ENCODE measurements around the gene HMCN2.

HMCN2 gene

GRCh38 chr9:130394320-130394719 is 128.8 kb downstream of the HMCN2 start:
- TF ChIP-seq CTCF (IDR thresholded peaks at IDR 0.05; ENCODE audit: extremely low read depth, insufficient read depth, missing control alignments), result no peak
- no peak for DNase-seq (ENCODE audit: low spot score)
- in situ Hi-C loops (cut with MboI; ENCODE audit: low pct_unique_long_range_greater_than_20kb, low sequenced_read_pairs, unreplicated experiment), result no loop called here

- in situ Hi-C loops (cut with MboI; ENCODE audit: low pct_unique_long_range_greater_than_20kb, low sequenced_read_pairs, unreplicated experiment), result no loop called here
- no peak for TF ChIP-seq CTCF (IDR thresholded peaks at IDR 0.05; ENCODE audit: extremely low read depth, insufficient read depth, missing control alignments)
- DNase-seq (ENCODE audit: low spot score), result no peak
Observed at GRCh38 chr9:130394814-130395470, 129.4 kb downstream of the HMCN2 start.

GRCh38 chr9:130395810-130396435 is 130.4 kb downstream of the HMCN2 start:
- in situ Hi-C loops (cut with MboI; ENCODE audit: low pct_unique_long_range_greater_than_20kb, low sequenced_read_pairs, unreplicated experiment), result no loop called here
- TF ChIP-seq CTCF (IDR thresholded peaks at IDR 0.05; ENCODE audit: extremely low read depth, insufficient read depth, missing control alignments), result no peak
- DNase-seq (ENCODE audit: low spot score), result no peak

GRCh38 chr9:130396581-130396980 is 131.0 kb downstream of the HMCN2 start:
- TF ChIP-seq CTCF (IDR thresholded peaks at IDR 0.05; ENCODE audit: extremely low read depth, insufficient read depth, missing control alignments), result no peak
- no peak for DNase-seq (ENCODE audit: low spot score)
- in situ Hi-C loops (cut with MboI; ENCODE audit: low pct_unique_long_range_greater_than_20kb, low sequenced_read_pairs, unreplicated experiment), result no loop called here

- in situ Hi-C loops (cut with MboI; ENCODE audit: low pct_unique_long_range_greater_than_20kb, low sequenced_read_pairs, unreplicated experiment), result no loop called here
- no peak for DNase-seq (ENCODE audit: low spot score)
- no peak for TF ChIP-seq CTCF (IDR thresholded peaks at IDR 0.05; ENCODE audit: extremely low read depth, insufficient read depth, missing control alignments)
Observed at GRCh38 chr9:130398487-130399240, 133.1 kb downstream of the HMCN2 start.

GRCh38 chr9:130399768-130400167 is 134.2 kb downstream of the HMCN2 start:
- in situ Hi-C loops (cut with MboI; ENCODE audit: low pct_unique_long_range_greater_than_20kb, low sequenced_read_pairs, unreplicated experiment), result no loop called here
- TF ChIP-seq CTCF (IDR thresholded peaks at IDR 0.05; ENCODE audit: extremely low read depth, insufficient read depth, missing control alignments), result no peak
- no peak for DNase-seq (ENCODE audit: low spot score)

All from GM13977 (cell line).